ENCODE measurements around the gene PACS1.
A peak's percentile ranks its signal among the peaks of the same experiment; 100 is the strongest.
"Not testable (repeated sequence)": the region's sequence is repeated elsewhere in the genome, so short reads cannot be mapped to it uniquely, and the experiment has no call there.

PACS1 gene

GRCh38 chr11:66277064-66277463 is 207.0 kb downstream of the PACS1 start:
- DNase-seq (ENCODE audit: low spot score) = not testable (repeated sequence)

- DNase-seq (ENCODE audit: low spot score) = no peak
Measured at GRCh38 chr11:66277471-66278362, 207.6 kb downstream of the PACS1 start, which contains the start of gene CNIH2. Gene CNIH2, plus strand, starts transcription at chr11:66278175. Its CDS starts 282 bp downstream, at chr11:66278457.

- no peak for DNase-seq (ENCODE audit: low spot score)
Measured at GRCh38 chr11:66278363-66279091, 208.5 kb downstream of the PACS1 start.

GRCh38 chr11:66279092-66279734 is 209.1 kb downstream of the PACS1 start:
- DNase-seq (ENCODE audit: low spot score) = no peak

- DNase-seq (ENCODE audit: low spot score) = no peak
Measured at GRCh38 chr11:66280428-66280827, 210.4 kb downstream of the PACS1 start.

DNA sequence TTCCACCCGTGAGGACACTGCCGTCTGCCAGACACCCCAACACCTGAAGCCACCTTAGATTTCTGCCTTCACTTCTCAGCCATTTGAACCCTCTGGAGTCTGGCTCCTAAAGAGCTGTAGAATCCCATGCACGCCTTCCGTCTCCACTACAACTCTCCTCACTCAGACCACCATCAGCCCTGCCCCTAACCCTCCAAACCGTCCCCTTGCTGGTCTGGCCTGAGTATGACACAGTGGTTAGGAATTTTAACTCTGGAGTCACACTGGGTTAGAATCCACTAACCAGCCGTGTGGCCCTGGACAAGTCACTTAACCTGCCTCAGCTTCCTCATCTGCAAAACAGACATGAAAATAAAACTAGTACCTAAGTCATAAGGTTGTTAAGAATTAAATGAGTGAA is 210.9 kb downstream of the PACS1 start:
- DNase-seq (ENCODE audit: low spot score) = no peak

- DNase-seq (ENCODE audit: low spot score) = no peak
Measured at GRCh38 chr11:66281776-66282467, 211.8 kb downstream of the PACS1 start.

DNA sequence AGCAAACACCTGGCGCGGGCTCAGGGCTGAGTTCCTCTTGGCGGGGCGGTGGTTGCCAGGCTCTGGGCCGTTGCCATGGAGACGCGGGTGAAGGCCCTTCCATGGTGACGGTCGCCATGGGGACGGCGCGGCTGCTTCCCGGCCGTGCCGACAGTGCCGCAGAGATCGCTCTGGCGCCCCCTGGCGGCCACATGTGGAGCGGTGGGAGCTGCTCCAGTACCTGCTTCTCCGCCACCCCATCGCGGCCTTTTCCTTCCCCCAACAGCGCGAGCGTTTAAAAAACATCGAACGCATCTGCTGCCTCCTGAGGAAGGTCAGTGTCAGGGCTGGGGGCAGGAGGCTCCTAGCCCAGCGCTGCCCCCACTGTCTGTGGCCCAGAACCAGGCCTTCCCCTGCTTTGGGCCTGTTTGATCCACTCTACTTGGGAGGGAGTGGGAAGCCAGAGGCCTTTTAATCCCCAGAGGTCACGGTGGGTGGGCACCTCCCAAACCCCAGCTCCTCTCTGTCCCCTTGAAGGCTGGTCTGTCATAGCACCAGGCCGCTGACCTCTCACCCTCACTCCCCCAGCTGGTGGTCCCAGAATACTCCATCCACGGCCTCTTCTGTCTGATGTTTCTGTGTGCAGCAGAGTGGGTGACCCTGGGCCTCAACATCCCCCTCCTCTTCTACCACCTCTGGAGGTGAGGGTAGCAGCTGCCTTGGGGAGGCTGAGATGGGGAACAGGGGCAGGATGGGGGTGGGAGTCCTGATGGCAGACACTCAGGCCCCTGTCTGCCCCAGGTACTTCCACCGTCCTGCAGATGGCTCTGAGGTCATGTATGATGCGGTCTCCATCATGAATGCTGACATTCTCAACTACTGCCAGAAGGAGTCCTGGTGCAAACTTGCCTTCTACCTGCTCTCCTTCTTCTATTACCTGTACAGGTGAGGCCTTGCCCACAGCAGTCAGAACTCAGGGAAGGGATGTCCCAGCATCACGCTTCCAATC is 212.7 kb downstream of the PACS1 start:
- peak; percentile 94 for DNase-seq (ENCODE audit: low spot score)

- DNase-seq (ENCODE audit: low spot score) = no peak
Measured at GRCh38 chr11:66283461-66284105, 213.5 kb downstream of the PACS1 start.

- DNase-seq (ENCODE audit: low spot score) = no peak
Measured at GRCh38 chr11:66284526-66285078, 214.5 kb downstream of the PACS1 start.

GRCh38 chr11:66285250-66285947 is 215.3 kb downstream of the PACS1 start:
- no peak for DNase-seq (ENCODE audit: low spot score)

- DNase-seq (ENCODE audit: low spot score) = no peak
Measured at GRCh38 chr11:66286699-66287098, 216.6 kb downstream of the PACS1 start.

GRCh38 chr11:66287211-66287888 is 217.3 kb downstream of the PACS1 start:
- no peak for DNase-seq (ENCODE audit: low spot score)

DNA sequence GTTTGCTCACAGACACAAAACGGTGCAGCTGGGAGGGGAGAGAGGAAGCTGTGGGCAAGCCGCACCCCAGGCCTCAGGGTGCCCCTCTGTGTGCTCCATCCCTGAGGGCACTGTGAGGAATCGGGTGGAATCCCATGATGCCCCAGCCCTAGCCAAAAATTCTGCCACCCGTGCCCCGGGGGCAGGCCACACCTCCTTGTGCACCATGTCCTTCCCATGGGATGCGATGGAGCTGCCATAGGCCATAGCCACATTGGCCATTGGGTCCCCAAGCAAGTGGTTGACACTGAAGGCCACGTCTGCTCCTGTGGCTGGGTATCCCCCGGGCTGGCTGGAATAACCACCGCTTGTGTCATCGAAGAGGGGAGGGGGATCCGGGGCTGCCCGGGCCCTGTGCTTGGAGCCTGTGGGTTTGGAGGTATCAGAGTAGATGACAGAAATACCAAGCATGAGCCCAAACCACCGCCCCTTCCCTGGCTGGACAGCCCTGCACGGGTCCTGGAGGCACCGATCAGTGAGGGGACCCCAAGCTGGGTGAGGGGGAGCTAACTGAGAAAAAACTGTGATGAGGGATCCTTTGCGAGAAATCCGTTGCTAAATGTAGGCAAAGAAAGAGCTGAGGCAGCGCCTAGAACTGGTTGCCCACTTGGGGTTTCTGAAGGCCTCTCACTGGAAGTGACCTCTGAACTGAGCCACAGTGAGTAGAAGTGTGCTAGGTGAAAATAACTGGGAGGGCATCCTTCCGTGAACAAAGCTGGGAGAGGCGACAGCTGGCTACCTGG is 218.0 kb downstream of the PACS1 start:
- no peak for DNase-seq (ENCODE audit: low spot score)

GRCh38 chr11:66288671-66289547 is 218.8 kb downstream of the PACS1 start, which contains the start of gene YIF1A:
Gene YIF1A, minus strand, starts transcription at chr11:66289143. Its CDS starts 158 bp downstream, at chr11:66288985.
- DNase-seq (ENCODE audit: low spot score) = peak; percentile 100

DNA sequence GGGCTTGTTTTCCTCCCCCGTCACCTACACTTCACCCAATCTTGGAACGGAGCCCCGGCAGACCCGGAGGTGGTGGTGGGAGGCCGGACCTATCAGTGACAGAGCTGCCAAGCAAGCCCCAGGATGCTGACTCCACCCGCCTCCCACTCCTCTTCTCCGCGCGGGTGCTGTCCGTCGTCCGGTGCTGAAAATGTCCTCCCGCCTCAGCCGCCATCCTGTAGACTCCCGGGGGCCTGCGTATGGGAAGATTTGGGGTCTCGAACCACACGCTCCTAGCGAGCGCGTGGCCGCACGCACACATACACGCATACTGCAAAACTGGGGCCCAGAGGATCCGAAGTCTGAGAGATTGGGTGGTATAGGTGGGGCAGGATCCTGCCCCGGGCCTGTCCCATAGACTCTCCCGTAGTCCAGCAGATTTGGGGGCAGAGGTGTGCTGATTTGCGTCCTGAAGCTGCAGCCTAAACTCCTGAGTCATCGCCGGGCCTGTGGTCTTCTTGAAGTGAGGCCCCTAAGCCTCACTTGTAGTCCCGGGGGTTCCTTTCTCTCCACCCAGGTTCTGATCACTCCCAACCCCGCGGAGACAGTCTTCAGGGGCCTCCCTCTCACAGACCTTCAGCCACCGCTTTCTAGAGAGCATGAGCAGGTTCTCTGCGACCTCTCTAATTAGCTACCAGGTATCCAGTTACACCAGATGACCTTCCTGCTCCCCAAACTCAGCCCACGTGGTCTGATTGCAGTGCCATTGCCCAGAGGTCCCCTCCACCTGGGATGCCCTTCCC is 219.7 kb downstream of the PACS1 start:
- DNase-seq (ENCODE audit: low spot score) = no peak
